Measurements from ENCODE around the gene PSPH. TPM values are rescaled to one million over a fixed set of nuclear protein-coding genes. Genes with fewer than 3 reads are reported as not detected.

The PSPH gene
- polyA plus RNA-seq, 1 of the 3 experiments (the other 2 are of a cell fraction) = 50.5 TPM

GRCh38 chr7:56079450-56080185, 28.4 kb upstream of the PSPH start:
- ChIA-PET CTCF (interaction anchor here (0.6 to 3.4 kb wide), 35 partner anchors 8 to 236 kb away, joined by 3 to 30 read pairs (median 4); partner anchors contain the start of genes CCT6A, CHCHD2, NIPSNAP2 and PHKG1), POLR2A (interaction anchor here (0.9 to 1.1 kb wide), 4 partner anchors 13 to 45 kb away, joined by 3 to 5 read pairs (median 4); partner anchors contain the start of genes CCT6A, PHKG1, PSPH and SUMF2)
- WGBS (ENCODE audit: low lambda C conversion rate) = 33% methylated on average over 12 of the region's 12 CpGs
- TF ChIP-seq USF1 (IDR thresholded peaks at IDR 0.05; ENCODE audit: borderline replicate concordance, low read depth) (no peak), GABPA (IDR thresholded peaks at IDR 0.05; ENCODE audit: low read depth) (no peak), RFX5 (IDR thresholded peaks at IDR 0.05; ENCODE audit: low read length) (no peak), ZBTB33 (IDR thresholded peaks at IDR 0.05; ENCODE audit: borderline replicate concordance, low read depth) (no peak), POLR2AphosphoS5 (IDR thresholded peaks at IDR 0.05; ENCODE audit: low read depth, low read length) (0 out of 2 replicates have a peak, but pooled peaks have one; percentile 12), JUND (IDR thresholded peaks at IDR 0.05) (no peak), MXI1 (IDR thresholded peaks at IDR 0.05; ENCODE audit: low read depth, low read length) (peak; percentile 85), TEAD4 (IDR thresholded peaks at IDR 0.05; ENCODE audit: borderline replicate concordance, insufficient read depth) (no peak), SIN3A (IDR thresholded peaks at IDR 0.05; ENCODE audit: borderline replicate concordance, low read depth, low read length) (peak; percentile 47; the same call in 1 of the 2 replicates), CTCF (IDR thresholded peaks at IDR 0.05) (peak; percentile 82), NFIC (IDR thresholded peaks at IDR 0.05; ENCODE audit: borderline replicate concordance) (peak; percentile 50), MEF2A (IDR thresholded peaks at IDR 0.05; ENCODE audit: borderline replicate concordance, low read depth) (no peak), CHD2 (IDR thresholded peaks at IDR 0.05; ENCODE audit: low read length, partially characterized antibody) (peak; percentile 75), ELF1 (IDR thresholded peaks at IDR 0.05) (no peak), RCOR1 (IDR thresholded peaks at IDR 0.05; ENCODE audit: low read length) (peak; percentile 18; the same call in 1 of the 2 replicates), TCF12 (IDR thresholded peaks at IDR 0.05) (no peak), EP300 (IDR thresholded peaks at IDR 0.05; ENCODE audit: borderline replicate concordance in 1 of 2, low read depth in 1 of 2, low read length in 1 of 2) (peak in 1 of 2 experiments; percentile 60; a peak in 2 of 4 replicates), RAD21 (IDR thresholded peaks at IDR 0.05; ENCODE audit: low read length) (peak; percentile 76), SMC3 (IDR thresholded peaks at IDR 0.05; ENCODE audit: low read depth, low read length) (peak; percentile 43; the same call in 1 of the 2 replicates), NRF1 (IDR thresholded peaks at IDR 0.05; ENCODE audit: low read depth, low read length) (no peak), GATA2 (CRISPR knock-in tag; IDR thresholded peaks at IDR 0.05) (no peak), FOXM1 (IDR thresholded peaks at IDR 0.05; ENCODE audit: low read depth) (no peak), MAX (IDR thresholded peaks at IDR 0.05; ENCODE audit: low read depth) (no peak)
- peaks cover 10 to 22% of the 10 kb centered on the region in 2 experiments for H3K36me3 ChIP-seq (replicated peaks in 1 of 2; ENCODE audit: control insufficient read depth in 1 of 2, insufficient read depth in 2 of 2, low read length in 1 of 2)
- no peak overlapping the region for H3K9ac ChIP-seq
- H2AFZ ChIP-seq (ENCODE audit: low read depth) = no peak overlapping the region; the same call in 1 of the 2 replicates
- peak overlapping the region; percentile 55 to 78 for H3K27ac ChIP-seq (ENCODE audit: low read depth in 2 of 2, low read length in 1 of 2)
- H3K27me3 ChIP-seq (ENCODE audit: insufficient read depth) = no peaks in the 10 kb centered on the region
- peaks cover 11 to 34% of the 10 kb centered on the region in 2 experiments; a peak in 3 of 4 replicates for H3K4me1 ChIP-seq (ENCODE audit: control insufficient read depth in 1 of 2, insufficient read depth in 2 of 2, low read depth in 1 of 2, low read length in 1 of 2)
- no peak overlapping the region for H3K4me3 ChIP-seq (ENCODE audit: low read depth in 2 of 2, low read length in 1 of 2)
- no peaks in the 10 kb centered on the region for H3K79me2 ChIP-seq (ENCODE audit: insufficient read depth)
- H3F3A ChIP-seq (replicated peaks; ENCODE audit: insufficient read depth) = peaks cover 8% of the 10 kb centered on the region
- peak; percentile 92 for DNase-seq
- H4K20me1 ChIP-seq (ENCODE audit: insufficient read depth) = no peaks in the 10 kb centered on the region
- H3K4me2 ChIP-seq = no peak overlapping the region; the same call in 1 of the 2 replicates
- H3K9me2 ChIP-seq = no peaks in the 10 kb centered on the region
- H3K9me3 ChIP-seq = no peaks in the 10 kb centered on the region
